H1 (cell line): ENCODE results near the gene PLCB1. TPM values are rescaled to one million over a fixed set of nuclear protein-coding genes. Genes with fewer than 3 reads are reported as not detected.

Experiments used
- CTCF ChIA-PET: fragments of 300-600 bp; sonication (Branson Sonifier 250); formaldehyde crosslinking; loops from one replicate; lab custom pipeline; 2021; ENCODE audit not compliant: partially characterized antibody; lab: Charles Lee
- POLR2A ChIA-PET: fragments of 300-600 bp; sonication (Branson Sonifier 250); formaldehyde crosslinking; loops from one replicate; lab custom pipeline; 2021; ENCODE audit warnings: inconsistent platforms; ENCODE audit not compliant: partially characterized antibody; lab: Charles Lee
- DNase-seq, 2 experiments: peaks; one replicate each; pipeline versions ENCODE4 v3.0.0 to v3.0.0-alpha.2; 2010 to 2022; ENCODE audit warnings: low spot score in 2 of 2, low read depth in 1 of 2, mixed read lengths in 1 of 2
- FAIRE-seq: peaks from 2 replicates; lab custom pipeline; 2011; peaks lifted over from hg19 to GRCh38; lab: Jason Lieb, UNC
- H2AFZ ChIP-seq: 2 replicates; pipeline ENCODE4 v1.8.1; 2012; ENCODE audit warnings: low read length, inconsistent platforms
- H2AK5ac ChIP-seq: 2 replicates; pipeline ENCODE4 v1.6.1; 2013; ENCODE audit warnings: low read depth, low read length
- H2BK120ac ChIP-seq: replicated peaks from 2 replicates; pipeline ENCODE3; 2013; ENCODE audit warnings: low read depth, low read length, inconsistent platforms
- H2BK12ac ChIP-seq: 2 replicates; pipeline ENCODE4 v1.6.1; 2013; ENCODE audit warnings: low read depth, low read length
- H2BK15ac ChIP-seq: 2 replicates; pipeline ENCODE4 v1.6.1; 2013; ENCODE audit warnings: low read length
- H2BK20ac ChIP-seq: 2 replicates; pipeline ENCODE4 v1.6.1; 2013; ENCODE audit warnings: low read length
- H2BK5ac ChIP-seq: 2 replicates; pipeline ENCODE4 v1.6.1; 2013; ENCODE audit warnings: low read depth, low read length
- H3K14ac ChIP-seq: 2 replicates; pipeline ENCODE4 v1.6.1; 2013; ENCODE audit warnings: inconsistent platforms; ENCODE audit not compliant: insufficient read length
- H3K18ac ChIP-seq: 2 replicates; pipeline ENCODE4 v1.6.1; 2013; ENCODE audit warnings: low read length; ENCODE audit errors: extremely low read depth
- H3K23ac ChIP-seq: 2 replicates; pipeline ENCODE4 v1.6.1; 2013; ENCODE audit warnings: inconsistent platforms; ENCODE audit not compliant: insufficient read length
- H3K23me2 ChIP-seq: 2 replicates; pipeline ENCODE4 v1.6.1; 2013; ENCODE audit warnings: low read depth, low read length
- H3K27ac ChIP-seq: 2 replicates; pipeline ENCODE4 v1.6.1; 2011; ENCODE audit warnings: low read depth, low read length, inconsistent platforms
- H3K27me3 ChIP-seq, 4 experiments: replicated peaks in 1 of 4; 1 replicate in 1 of 4; 2 replicates in 3 of 4; pipeline versions ENCODE4 v1.6.1 to v1.8.1; 2011 to 2013; ENCODE audit warnings: low read length in 3 of 4, mild to moderate bottlenecking in 3 of 4, inconsistent platforms in 2 of 4, mixed read lengths in 2 of 4, moderate library complexity in 1 of 4; ENCODE audit not compliant: control insufficient read depth in 3 of 4, insufficient read depth in 3 of 4; ENCODE audit errors: extremely low read depth in 1 of 4
- H3K36me3 ChIP-seq, 4 experiments: 2 replicates each; pipeline versions ENCODE4 v1.6.1 to v1.8.1; 2011 to 2013; ENCODE audit warnings: mild to moderate bottlenecking in 4 of 4, low read length in 3 of 4, moderate library complexity in 2 of 4, control low read depth in 1 of 4, inconsistent platforms in 1 of 4; ENCODE audit not compliant: insufficient read depth in 4 of 4, control insufficient read depth in 2 of 4
- H3K4ac ChIP-seq: replicated peaks from 2 replicates; pipeline ENCODE3; 2013; ENCODE audit warnings: low read length, low read depth, mixed read lengths, inconsistent platforms; ENCODE audit not compliant: insufficient read length
- H3K4me1 ChIP-seq, 4 experiments: replicated peaks in 1 of 4; 1 replicate in 1 of 4; 2 replicates in 3 of 4; pipeline versions ENCODE4 v1.6.1 to v1.8.1; 2011 to 2013; ENCODE audit warnings: low read length in 3 of 4, inconsistent platforms in 2 of 4, mixed read lengths in 1 of 4; ENCODE audit not compliant: insufficient read depth in 4 of 4, control insufficient read depth in 3 of 4
- H3K4me2 ChIP-seq, 2 experiments: 2 replicates each; pipeline versions ENCODE4 v1.6.1 to v1.8.1; 2011 to 2013; ENCODE audit warnings: low read depth in 2 of 2, low read length in 2 of 2, control low read depth in 1 of 2, inconsistent platforms in 1 of 2, mild to moderate bottlenecking in 1 of 2; ENCODE audit not compliant: insufficient read depth in 1 of 2
- H3K4me3 ChIP-seq, 4 experiments: fragments of 200-600, 300-600 bp in 1 of 4; sonication (generic), shearing (Covaris generic), sonication (Bioruptor Twin) in 1 of 4; 2 replicates each; pipeline versions ENCODE4 v1.5.1 to v1.8.1; 2011 to 2016; ENCODE audit warnings: low read length in 4 of 4, low read depth in 3 of 4, control low read depth in 2 of 4, inconsistent platforms in 2 of 4, mild to moderate bottlenecking in 2 of 4, mixed read lengths in 1 of 4, moderate library complexity in 1 of 4; ENCODE audit not compliant: insufficient read depth in 2 of 4; ENCODE audit errors: extremely low read depth in 1 of 4
- H3K56ac ChIP-seq: replicated peaks from 2 replicates; pipeline ENCODE3; 2013; ENCODE audit warnings: low read depth, mild to moderate bottlenecking, mixed read lengths, low read length, inconsistent platforms; ENCODE audit not compliant: insufficient read length
- H3K79me1 ChIP-seq: 2 replicates; pipeline ENCODE4 v1.6.1; 2013; ENCODE audit warnings: low read depth, low read length, control low read depth
- H3K79me2 ChIP-seq, 2 experiments: 2 replicates each; pipeline versions ENCODE4 v1.6.1 to v1.8.1; 2012 to 2013; ENCODE audit warnings: low read length in 2 of 2, mild to moderate bottlenecking in 2 of 2, inconsistent platforms in 1 of 2; ENCODE audit not compliant: insufficient read depth in 2 of 2, control insufficient read depth in 1 of 2
- H3K9ac ChIP-seq, 4 experiments: replicated peaks in 1 of 4; 1 replicate in 1 of 4; 2 replicates in 3 of 4; pipeline versions ENCODE4 v1.6.1 to v1.8.1; 2011 to 2013; ENCODE audit warnings: low read depth in 3 of 4, low read length in 3 of 4, control low read depth in 2 of 4, mild to moderate bottlenecking in 2 of 4, moderate library complexity in 2 of 4, inconsistent platforms in 1 of 4; ENCODE audit errors: extremely low read depth in 1 of 4
- H3K9me3 ChIP-seq, 2 experiments: 2 replicates each; pipeline versions ENCODE4 v1.6.1 to v1.8.1; 2012 to 2013; ENCODE audit warnings: mild to moderate bottlenecking in 2 of 2, moderate library complexity in 2 of 2, control low read depth in 1 of 2, inconsistent platforms in 1 of 2, low read depth in 1 of 2, low read length in 1 of 2, mixed read lengths in 1 of 2; ENCODE audit not compliant: insufficient read depth in 2 of 2
- H4K20me1 ChIP-seq, 2 experiments: replicated peaks in 1 of 2; 2 replicates each; pipeline versions ENCODE3 to v1.8.1; 2011 to 2013; ENCODE audit warnings: inconsistent platforms in 2 of 2, low read length in 2 of 2, mild to moderate bottlenecking in 1 of 2; ENCODE audit not compliant: insufficient read depth in 2 of 2, control insufficient read depth in 1 of 2
- H4K5ac ChIP-seq: 2 replicates; pipeline ENCODE4 v1.6.1; 2013; ENCODE audit warnings: low read length, low read depth, mixed read lengths, inconsistent platforms; ENCODE audit not compliant: insufficient read length
- H4K8ac ChIP-seq: 2 replicates; pipeline ENCODE4 v1.8.0; 2013; ENCODE audit warnings: mild to moderate bottlenecking, moderate library complexity, low read length, inconsistent platforms; ENCODE audit not compliant: insufficient read depth; ENCODE audit errors: extremely low read depth
- H4K91ac ChIP-seq: replicated peaks from 2 replicates; pipeline ENCODE3; 2013; ENCODE audit warnings: low read length, mixed read lengths, inconsistent platforms; ENCODE audit not compliant: insufficient read length
- CHD2 ChIP-seq: IDR thresholded peaks from 2 replicates; pipeline ENCODE4 v1.6.1; 2012; ENCODE audit warnings: low read length, improper control_type of control experiment
- NANOG ChIP-seq: IDR thresholded peaks from 2 replicates; pipeline ENCODE4 v1.6.1; 2011; ENCODE audit warnings: low read length, low read depth, mild to moderate bottlenecking, inconsistent platforms; ENCODE audit not compliant: insufficient read depth, poor library complexity, severe bottlenecking
- SP1 ChIP-seq: IDR thresholded peaks from 2 replicates; pipeline ENCODE4 v1.6.1; 2011; ENCODE audit warnings: low read depth, low read length
- USF2 ChIP-seq: IDR thresholded peaks from 2 replicates; pipeline ENCODE4 v1.6.1; 2011; ENCODE audit warnings: low read length, improper control_type of control experiment
- WGBS, 2 experiments: shearing (Covaris generic) in 1 of 2; methylation state at CpG; one replicate each; pipeline versions ENCODE4 v1.1.6 to v1.1.7; 2013 to 2015; ENCODE audit warnings: low lambda C conversion rate in 2 of 2, mixed read lengths in 2 of 2, inconsistent platforms in 1 of 2, low coverage in 1 of 2, missing lambda C conversion rate in 1 of 2; ENCODE audit not compliant: insufficient replicate concordance in 2 of 2, insufficient coverage in 1 of 2, insufficient read length in 1 of 2; ENCODE audit errors: extremely low coverage in 1 of 2, missing lambda C conversion rate in 1 of 2; 5-methylcytosine and 5-hydroxymethylcytosine counted together
- polyA plus RNA-seq, 7 experiments: library from polyadenylated mRNA; depleted of rRNA in 3 of 7; stranded (reverse) in 5 of 7; unstranded in 2 of 7; fragments of >200 nt in 5 of 7; fragments of 200-250 nt in 2 of 7; gene quantifications; 1 replicate in 5 of 7; 2 replicates in 1 of 7; 4 replicates in 1 of 7; pipeline versions ENCODE4 v1.2.1 to v1.2.3, GENCODE V29; 2011 to 2013; ENCODE audit warnings: missing spikeins in 2 of 7, mixed read lengths in 2 of 7
- total RNA-seq: library from RNA; stranded (reverse); fragmentation: NEBNext Ultra II Directional; extraction: Animal tissue kit (Norgen Biotek cat#: 25700); gene quantifications from 2 replicates; pipeline ENCODE4 v1.2.1, GENCODE V29; 2021

The PLCB1 gene
- total and polyA plus RNA-seq, 2 of the 8 experiments (the other 6 are each of a cell fraction or from before 2014, with no cell fraction given): 2.6 to 9.1 TPM

- Histone ChIP-seq H2AFZ (no peak overlapping the region), H3K18ac (no peak overlapping the region), H4K20me1 (no peaks in the 10 kb centered on the region), H2BK5ac (no peak overlapping the region), H3K36me3 (no peaks in the 10 kb centered on the region), H3K56ac (no peak overlapping the region), H3K79me1 (no peaks in the 10 kb centered on the region), H4K91ac (no peak overlapping the region), H3K4me3 (no peak overlapping the region), H2BK15ac (no peak overlapping the region), H2AK5ac (no peak overlapping the region; the same call in 1 of the 2 replicates), H2BK20ac (no peak overlapping the region), H3K79me2 (no peaks in the 10 kb centered on the region), H3K4ac (no peak overlapping the region), H3K9me3 (no peaks in the 10 kb centered on the region), H3K9ac (no peak overlapping the region), H3K23ac (no peak overlapping the region), H2BK12ac (no peak overlapping the region), H2BK120ac (no peak overlapping the region), H3K14ac (no peak overlapping the region), H3K23me2 (no peaks in the 10 kb centered on the region), H4K5ac (no peak overlapping the region), H3K4me1 (no peaks in the 10 kb centered on the region), H3K4me2 (no peak overlapping the region), H3K27ac (no peak overlapping the region), H3K27me3 (no peaks in the 10 kb centered on the region), H4K8ac (no peak overlapping the region)
- DNase-seq (no peak), FAIRE-seq (no peak)
- ChIA-PET POLR2A (no interaction called here), CTCF (no interaction called here)
- 91% methylated on average over 5 of the region's 5 CpGs; no CpG with 5 or more reads in 1 of the 2 experiments for WGBS, 2 experiments
- TF ChIP-seq USF2 (no peak), SP1 (no peak), NANOG (no peak), CHD2 (no peak)
Observed at GRCh38 chr20:8287340-8287739, 155.3 kb downstream of the PLCB1 start.
